Subcutaneous adipose tissue (tissue), 4 donors: ENCODE results near the gene C1S. TPM values are rescaled to one million over a fixed set of nuclear protein-coding genes. Genes with fewer than 3 reads are reported as not detected.

ENCODE experiments used
- total RNA-seq, 4 donors: library from RNA; depleted of rRNA; stranded (reverse); fragments of >200 nt; gene quantifications; one replicate each; pipeline ENCODE4 v1.1.0, GENCODE V29; 2016
- TF ChIP-seq, protein P1 (sequence below): fragments of 450-650 bp; IDR thresholded peaks from one replicate; pipeline ENCODE4 v1.5.1; 2016; ENCODE audit warnings: low read depth, mild to moderate bottlenecking, control low read depth, antibody characterized with exemption, moderate library complexity

The C1S gene
- total RNA-seq, 4 donors from 2014 or later, result 328 to 926 (median 676) TPM

DNA sequence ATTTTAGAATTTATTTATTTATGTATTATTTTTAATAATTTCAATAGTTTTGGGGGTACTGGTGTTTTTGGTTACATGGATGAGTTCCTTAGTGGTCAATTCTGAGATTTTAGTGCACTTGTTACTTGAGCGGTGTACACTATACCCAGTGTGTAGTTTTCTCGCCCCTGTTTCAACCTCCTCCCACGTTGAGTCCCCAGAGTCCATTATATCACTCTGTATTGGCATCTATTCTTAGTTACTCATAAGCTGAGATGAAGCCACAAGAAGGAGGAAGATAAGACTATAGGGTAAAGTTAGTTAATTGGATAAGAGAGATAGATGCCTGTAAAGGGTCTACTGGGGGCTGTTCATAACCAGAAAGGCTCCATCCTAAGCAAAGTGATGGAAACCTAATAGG is 4.0 kb downstream of the C1S start:
- TF ChIP-seq, protein P1, sequence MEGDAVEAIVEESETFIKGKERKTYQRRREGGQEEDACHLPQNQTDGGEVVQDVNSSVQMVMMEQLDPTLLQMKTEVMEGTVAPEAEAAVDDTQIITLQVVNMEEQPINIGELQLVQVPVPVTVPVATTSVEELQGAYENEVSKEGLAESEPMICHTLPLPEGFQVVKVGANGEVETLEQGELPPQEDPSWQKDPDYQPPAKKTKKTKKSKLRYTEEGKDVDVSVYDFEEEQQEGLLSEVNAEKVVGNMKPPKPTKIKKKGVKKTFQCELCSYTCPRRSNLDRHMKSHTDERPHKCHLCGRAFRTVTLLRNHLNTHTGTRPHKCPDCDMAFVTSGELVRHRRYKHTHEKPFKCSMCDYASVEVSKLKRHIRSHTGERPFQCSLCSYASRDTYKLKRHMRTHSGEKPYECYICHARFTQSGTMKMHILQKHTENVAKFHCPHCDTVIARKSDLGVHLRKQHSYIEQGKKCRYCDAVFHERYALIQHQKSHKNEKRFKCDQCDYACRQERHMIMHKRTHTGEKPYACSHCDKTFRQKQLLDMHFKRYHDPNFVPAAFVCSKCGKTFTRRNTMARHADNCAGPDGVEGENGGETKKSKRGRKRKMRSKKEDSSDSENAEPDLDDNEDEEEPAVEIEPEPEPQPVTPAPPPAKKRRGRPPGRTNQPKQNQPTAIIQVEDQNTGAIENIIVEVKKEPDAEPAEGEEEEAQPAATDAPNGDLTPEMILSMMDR, result no peak

DNA sequence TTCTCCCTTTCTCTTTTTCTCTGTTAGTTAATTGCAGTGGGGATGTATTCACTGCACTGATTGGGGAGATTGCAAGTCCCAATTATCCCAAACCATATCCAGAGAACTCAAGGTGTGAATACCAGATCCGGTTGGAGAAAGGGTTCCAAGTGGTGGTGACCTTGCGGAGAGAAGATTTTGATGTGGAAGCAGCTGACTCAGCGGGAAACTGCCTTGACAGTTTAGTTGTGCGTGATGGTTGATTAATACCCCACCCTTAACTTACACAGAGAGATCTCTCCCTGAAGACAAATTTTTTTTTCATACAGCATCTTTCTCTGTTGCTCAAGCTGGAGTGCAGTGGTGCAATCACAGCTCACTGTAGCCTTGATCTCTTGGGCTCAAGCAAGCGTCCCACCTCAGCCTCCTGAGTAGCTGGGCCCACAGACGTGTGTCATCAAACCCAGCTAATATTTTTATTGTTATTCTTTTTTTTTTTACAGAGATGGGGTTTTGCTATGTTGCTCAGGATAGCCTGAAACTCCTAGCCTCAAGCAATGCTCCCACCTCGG is 4.6 kb downstream of the C1S start:
- TF ChIP-seq, protein P1, result no peak

DNA sequence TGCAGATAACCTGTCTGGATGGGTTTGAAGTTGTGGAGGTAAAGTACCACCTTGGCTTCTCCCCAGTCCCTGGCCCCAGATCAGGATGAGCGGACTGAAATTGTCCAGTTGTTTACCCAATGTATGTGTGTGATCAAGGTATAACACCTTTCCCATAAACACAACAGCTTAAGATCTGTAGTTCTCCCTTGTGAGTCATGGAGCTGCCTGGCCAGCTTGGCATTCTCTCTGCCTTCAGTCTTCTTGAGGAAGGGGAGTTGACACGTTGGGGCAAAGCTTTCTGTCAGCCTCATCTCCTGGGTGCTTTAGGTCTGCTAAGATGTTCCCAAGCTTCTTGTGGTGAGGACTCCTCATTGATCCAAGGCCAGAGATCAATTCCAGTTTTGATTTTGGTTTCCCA is 6.1 kb downstream of the C1S start:
- TF ChIP-seq, protein P1, result no peak

DNA sequence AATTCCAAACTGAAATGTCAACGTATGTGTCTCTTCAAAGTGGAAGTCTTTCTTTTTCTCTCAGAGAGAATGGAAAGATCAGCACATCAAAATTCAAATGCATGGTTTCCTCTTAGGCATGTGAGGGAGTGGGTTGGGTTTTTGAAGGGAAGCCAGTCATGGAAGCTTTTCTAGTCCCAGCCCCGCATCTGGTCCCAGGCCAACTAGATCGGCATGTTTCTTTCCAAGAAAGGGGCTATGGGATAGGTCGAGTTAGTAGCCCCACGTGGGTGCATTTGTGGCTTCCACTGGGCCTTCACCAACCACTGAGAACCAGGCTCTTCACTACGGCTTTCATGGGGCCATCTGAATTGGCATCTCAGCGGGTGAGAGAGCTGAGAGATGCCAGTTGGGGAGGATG is 6.6 kb downstream of the C1S start:
- TF ChIP-seq, protein P1, result no peak

DNA sequence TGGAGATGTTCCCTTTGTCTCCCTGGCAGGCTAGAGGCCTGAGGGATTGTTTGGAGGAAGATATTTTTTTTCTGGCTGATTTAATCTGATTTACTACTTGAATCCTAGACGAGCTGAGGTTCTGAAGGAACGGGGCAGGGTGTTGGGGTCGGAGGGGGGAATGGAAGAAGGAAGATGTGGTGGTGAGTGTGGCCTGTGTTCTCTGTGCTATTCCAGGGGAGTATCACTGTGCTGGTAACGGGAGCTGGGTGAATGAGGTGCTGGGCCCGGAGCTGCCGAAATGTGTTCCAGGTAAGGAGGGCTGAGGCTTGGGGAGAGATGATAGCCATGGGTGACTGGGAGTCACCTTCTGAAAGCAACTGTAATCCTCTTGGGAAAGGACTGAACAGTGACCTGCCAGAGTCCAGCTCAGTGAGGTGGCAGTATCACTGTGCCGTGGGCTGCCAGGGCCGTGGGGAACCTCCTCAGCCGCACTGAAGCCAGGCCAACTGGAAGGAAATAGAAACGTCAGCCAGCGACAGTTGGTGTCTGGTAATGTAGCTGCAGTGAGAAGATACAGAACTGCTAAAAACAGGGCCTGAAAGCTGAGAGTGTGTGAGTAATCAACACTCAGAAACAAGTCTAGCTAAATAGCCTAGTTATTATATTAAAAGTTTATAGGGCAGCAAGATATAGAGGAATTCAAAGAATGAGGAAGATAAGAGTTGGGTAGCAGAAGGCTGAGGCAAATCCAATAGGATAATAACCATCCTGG is 7.9 kb downstream of the C1S start:
- TF ChIP-seq, protein P1, result no peak

DNA sequence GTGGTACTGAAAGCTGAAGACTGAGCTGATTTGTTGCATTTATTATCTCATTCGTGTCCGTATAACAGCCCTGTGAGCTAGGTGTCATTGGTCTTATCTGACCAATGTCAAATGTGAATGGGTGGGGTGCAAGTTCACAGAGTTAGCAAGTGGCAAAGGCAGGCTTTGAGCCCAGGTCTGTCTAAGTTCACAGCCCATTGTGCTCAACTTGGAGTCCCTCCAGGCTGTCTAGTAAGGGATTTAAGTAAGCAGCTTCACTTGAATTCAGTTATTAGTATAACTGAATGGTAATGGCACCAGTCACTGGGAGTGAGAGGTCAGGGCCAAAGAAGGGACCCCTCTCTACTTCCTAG is 8.5 kb downstream of the C1S start:
- TF ChIP-seq, protein P1, result no peak

DNA sequence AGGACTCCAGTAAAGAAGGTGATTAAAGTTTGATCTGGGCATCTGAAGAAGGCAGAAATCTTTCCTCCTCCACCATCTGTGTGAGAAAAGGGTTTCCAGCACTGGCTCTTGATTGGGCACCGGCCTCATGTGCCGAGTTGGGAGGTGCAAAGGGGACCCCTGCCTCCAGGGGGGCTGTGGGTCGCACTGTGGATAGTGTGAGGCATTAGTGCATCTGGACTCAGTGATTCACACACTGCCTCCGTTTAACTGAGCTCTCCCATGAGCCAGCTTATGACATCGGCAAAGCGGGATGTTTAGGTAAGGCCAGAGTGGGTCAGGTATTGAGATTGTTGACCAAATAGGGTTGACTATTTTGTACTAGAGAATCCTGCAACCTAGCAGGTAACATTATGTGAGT is 8.9 kb downstream of the C1S start:
- TF ChIP-seq, protein P1, result no peak
